Measurements from ENCODE around the gene NEUROG1.

Gene NEUROG1

GRCh38 chr5:135535820-135536801 is at the start of gene NEUROG1:
NEUROG1 (minus strand) TSS chr5:135535964; CDS start chr5:135535690, 274 bp downstream.
- DNase-seq, result no peak

GRCh38 chr5:135584918-135585317 is 49.2 kb upstream of the NEUROG1 start:
- no peak for DNase-seq

- DNase-seq, result no peak
Measured at GRCh38 chr5:135584276-135584675, 48.5 kb upstream of the NEUROG1 start.

- DNase-seq, result no peak
Measured at GRCh38 chr5:135582099-135582781, 46.5 kb upstream of the NEUROG1 start.

- DNase-seq, result no peak
Measured at GRCh38 chr5:135578685-135579341, 43.0 kb upstream of the NEUROG1 start, which contains the start of gene CXCL14. CXCL14 (minus strand) TSS chr5:135578991; CDS start chr5:135578778, 213 bp downstream.

GRCh38 chr5:135578305-135578684 is 42.5 kb upstream of the NEUROG1 start:
- no peak for DNase-seq

- no peak for DNase-seq
Measured at GRCh38 chr5:135577421-135577820, 41.7 kb upstream of the NEUROG1 start.

- no peak for DNase-seq
Measured at GRCh38 chr5:135576075-135576599, 40.4 kb upstream of the NEUROG1 start.

- no peak for DNase-seq
Measured at GRCh38 chr5:135574493-135574892, 38.7 kb upstream of the NEUROG1 start.

GRCh38 chr5:135571902-135572301 is 36.1 kb upstream of the NEUROG1 start:
- no peak for DNase-seq

GRCh38 chr5:135571066-135571609 is 35.4 kb upstream of the NEUROG1 start:
- no peak for DNase-seq

- no peak for DNase-seq
Measured at GRCh38 chr5:135570453-135570764, 34.6 kb upstream of the NEUROG1 start.

GRCh38 chr5:135569755-135570452 is 34.1 kb upstream of the NEUROG1 start:
- DNase-seq, result peak in 1 of 2 donors; percentile 22

GRCh38 chr5:135568923-135569360 is 33.2 kb upstream of the NEUROG1 start:
- DNase-seq, result no peak

- DNase-seq, result no peak
Measured at GRCh38 chr5:135568246-135568645, 32.5 kb upstream of the NEUROG1 start.

- no peak for DNase-seq
Measured at GRCh38 chr5:135567661-135568060, 31.9 kb upstream of the NEUROG1 start.

- no peak for DNase-seq
Measured at GRCh38 chr5:135566422-135567400, 30.9 kb upstream of the NEUROG1 start.

- peak; percentile 38 to 69 for DNase-seq
Measured at GRCh38 chr5:135565725-135566421, 30.1 kb upstream of the NEUROG1 start.

- DNase-seq, result no peak
Measured at GRCh38 chr5:135565266-135565665, 29.5 kb upstream of the NEUROG1 start.

GRCh38 chr5:135564331-135564730 is 28.6 kb upstream of the NEUROG1 start:
- no peak for DNase-seq
